Measurements from ENCODE around the gene KSR2. TPM values are rescaled to one million over a fixed set of nuclear protein-coding genes. Genes with fewer than 3 reads are reported as not detected.

KSR2 gene
- total RNA-seq, 3 donors from 2014 or later: 0.05 to 0.08 (median 0.05) TPM

- H3K9me3 Mint-ChIP-seq: peaks cover 4% of the 10 kb centered on the region
- ATAC-seq: no peak
These were observed 412.9 kb downstream of the KSR2 start for GRCh38 chr12:117555889-117556288.

GRCh38 chr12:117552971-117553370 lies 415.8 kb downstream of the KSR2 start:
- ATAC-seq: no peak
- no peak for DNase-seq
- no peak overlapping the region for H3K4me3 Mint-ChIP-seq
- peaks cover 4% of the 10 kb centered on the region for H3K27me3 Mint-ChIP-seq (ENCODE audit: low read depth)
- H3K36me3 Mint-ChIP-seq (ENCODE audit: insufficient read depth): no peaks in the 10 kb centered on the region
- peaks cover 4% of the 10 kb centered on the region for H3K9me3 Mint-ChIP-seq
- H3K4me1 Mint-ChIP-seq (ENCODE audit: low read depth): no peaks in the 10 kb centered on the region

More at GRCh38 chr12:117555889-117556288, 412.9 kb downstream of the KSR2 start:
- Mint-ChIP-seq H3K4me1 (ENCODE audit: low read depth) (no peaks in the 10 kb centered on the region), H3K27me3 (ENCODE audit: low read depth) (no peaks in the 10 kb centered on the region), H3K4me3 (no peak overlapping the region), H3K36me3 (ENCODE audit: insufficient read depth) (no peaks in the 10 kb centered on the region)
- DNase-seq: no peak

GRCh38 chr12:117551665-117552064 lies 417.1 kb downstream of the KSR2 start:
- no peaks in the 10 kb centered on the region for H3K4me1 Mint-ChIP-seq (ENCODE audit: low read depth)
- H3K27me3 Mint-ChIP-seq (ENCODE audit: low read depth): peaks cover 4% of the 10 kb centered on the region
- peaks cover 4% of the 10 kb centered on the region for H3K9me3 Mint-ChIP-seq
- H3K4me3 Mint-ChIP-seq: no peak overlapping the region
- DNase-seq (no peak), ATAC-seq (no peak)
- H3K36me3 Mint-ChIP-seq (ENCODE audit: insufficient read depth): no peaks in the 10 kb centered on the region

- peaks cover 13% of the 10 kb centered on the region for H3K9me3 Mint-ChIP-seq
- H3K4me3 Mint-ChIP-seq: no peak overlapping the region
- no peaks in the 10 kb centered on the region for H3K4me1 Mint-ChIP-seq (ENCODE audit: low read depth)
- H3K36me3 Mint-ChIP-seq (ENCODE audit: insufficient read depth): no peaks in the 10 kb centered on the region
- H3K27me3 Mint-ChIP-seq (ENCODE audit: low read depth): peaks cover 4% of the 10 kb centered on the region
- no peak for DNase-seq
- ATAC-seq: no peak
These were observed 421.6 kb downstream of the KSR2 start for GRCh38 chr12:117547209-117547608.

GRCh38 chr12:117545216-117545615 lies 423.6 kb downstream of the KSR2 start:
- H3K4me3 Mint-ChIP-seq: no peak overlapping the region
- DNase-seq (no peak), ATAC-seq (no peak)
- H3K4me1 Mint-ChIP-seq (ENCODE audit: low read depth): no peaks in the 10 kb centered on the region
- peaks cover 9% of the 10 kb centered on the region for H3K9me3 Mint-ChIP-seq
- H3K27me3 Mint-ChIP-seq (ENCODE audit: low read depth): peaks cover 2% of the 10 kb centered on the region
- H3K36me3 Mint-ChIP-seq (ENCODE audit: insufficient read depth): no peaks in the 10 kb centered on the region

- DNase-seq (no peak), ATAC-seq (no peak)
- no peaks in the 10 kb centered on the region for H3K36me3 Mint-ChIP-seq (ENCODE audit: insufficient read depth)
- H3K9me3 Mint-ChIP-seq: no peaks in the 10 kb centered on the region
- H3K27me3 Mint-ChIP-seq (ENCODE audit: low read depth): no peaks in the 10 kb centered on the region
- no peaks in the 10 kb centered on the region for H3K4me1 Mint-ChIP-seq (ENCODE audit: low read depth)
- H3K4me3 Mint-ChIP-seq: no peak overlapping the region
These were observed 428.8 kb downstream of the KSR2 start for GRCh38 chr12:117540011-117540410.

GRCh38 chr12:117538926-117539325 lies 429.9 kb downstream of the KSR2 start:
- no peak for ATAC-seq
- no peak overlapping the region for H3K4me3 Mint-ChIP-seq
- DNase-seq: no peak
- H3K9me3 Mint-ChIP-seq: no peaks in the 10 kb centered on the region
- H3K36me3 Mint-ChIP-seq (ENCODE audit: insufficient read depth): no peaks in the 10 kb centered on the region
- H3K4me1 Mint-ChIP-seq (ENCODE audit: low read depth): no peaks in the 10 kb centered on the region
- H3K27me3 Mint-ChIP-seq (ENCODE audit: low read depth): no peaks in the 10 kb centered on the region

GRCh38 chr12:117538032-117538690 lies 430.6 kb downstream of the KSR2 start:
- no peak for DNase-seq
- H3K27me3 Mint-ChIP-seq (ENCODE audit: low read depth): no peaks in the 10 kb centered on the region
- no peaks in the 10 kb centered on the region for H3K9me3 Mint-ChIP-seq
- H3K36me3 Mint-ChIP-seq (ENCODE audit: insufficient read depth): no peaks in the 10 kb centered on the region
- H3K4me3 Mint-ChIP-seq: no peak overlapping the region
- ATAC-seq: no peak
- no peaks in the 10 kb centered on the region for H3K4me1 Mint-ChIP-seq (ENCODE audit: low read depth)

- DNase-seq (no peak), ATAC-seq (no peak)
- Mint-ChIP-seq H3K4me3 (no peak overlapping the region), H3K9me3 (no peaks in the 10 kb centered on the region), H3K27me3 (ENCODE audit: low read depth) (peaks cover 2% of the 10 kb centered on the region), H3K36me3 (ENCODE audit: insufficient read depth) (no peaks in the 10 kb centered on the region), H3K4me1 (ENCODE audit: low read depth) (no peaks in the 10 kb centered on the region)
These were observed 435.1 kb downstream of the KSR2 start for GRCh38 chr12:117533687-117534086.

- Mint-ChIP-seq H3K4me1 (ENCODE audit: low read depth) (no peaks in the 10 kb centered on the region), H3K9me3 (no peaks in the 10 kb centered on the region), H3K36me3 (ENCODE audit: insufficient read depth) (no peaks in the 10 kb centered on the region), H3K27me3 (ENCODE audit: low read depth) (peaks cover 2% of the 10 kb centered on the region), H3K4me3 (no peak overlapping the region)
- no peak for ATAC-seq
- no peak for DNase-seq
These were observed 438.0 kb downstream of the KSR2 start for GRCh38 chr12:117530796-117531195.

- H3K4me1 Mint-ChIP-seq (ENCODE audit: low read depth): no peaks in the 10 kb centered on the region
- no peaks in the 10 kb centered on the region for H3K36me3 Mint-ChIP-seq (ENCODE audit: insufficient read depth)
These were observed 440.3 kb downstream of the KSR2 start for GRCh38 chr12:117528538-117528937.

GRCh38 chr12:117527479-117527855 lies 441.3 kb downstream of the KSR2 start:
- Mint-ChIP-seq H3K4me3 (no peak overlapping the region), H3K27me3 (ENCODE audit: low read depth) (peaks cover 2% of the 10 kb centered on the region), H3K36me3 (ENCODE audit: insufficient read depth) (no peaks in the 10 kb centered on the region), H3K4me1 (ENCODE audit: low read depth) (no peaks in the 10 kb centered on the region), H3K9me3 (no peaks in the 10 kb centered on the region)
- DNase-seq: no peak
- no peak for ATAC-seq

More at GRCh38 chr12:117528538-117528937, 440.3 kb downstream of the KSR2 start:
- ATAC-seq (no peak), DNase-seq (no peak)
- Mint-ChIP-seq H3K27me3 (ENCODE audit: low read depth) (peaks cover 2% of the 10 kb centered on the region), H3K9me3 (no peaks in the 10 kb centered on the region), H3K4me3 (no peak overlapping the region)

- peaks cover 2% of the 10 kb centered on the region for H3K27me3 Mint-ChIP-seq (ENCODE audit: low read depth)
- DNase-seq (no peak), ATAC-seq (no peak)
- no peaks in the 10 kb centered on the region for H3K9me3 Mint-ChIP-seq
- no peaks in the 10 kb centered on the region for H3K4me1 Mint-ChIP-seq (ENCODE audit: low read depth)
- no peak overlapping the region for H3K4me3 Mint-ChIP-seq
- no peaks in the 10 kb centered on the region for H3K36me3 Mint-ChIP-seq (ENCODE audit: insufficient read depth)
These were observed 441.9 kb downstream of the KSR2 start for GRCh38 chr12:117526757-117527478.

- H3K36me3 Mint-ChIP-seq (ENCODE audit: insufficient read depth): no peaks in the 10 kb centered on the region
- H3K27me3 Mint-ChIP-seq (ENCODE audit: low read depth): no peaks in the 10 kb centered on the region
- H3K4me1 Mint-ChIP-seq (ENCODE audit: low read depth): no peaks in the 10 kb centered on the region
- no peak for DNase-seq
- no peak for ATAC-seq
- no peaks in the 10 kb centered on the region for H3K9me3 Mint-ChIP-seq
- H3K4me3 Mint-ChIP-seq: no peak overlapping the region
These were observed 443.0 kb downstream of the KSR2 start for GRCh38 chr12:117525766-117526165.

GRCh38 chr12:117524806-117525205 lies 444.0 kb downstream of the KSR2 start:
- H3K9me3 Mint-ChIP-seq: no peaks in the 10 kb centered on the region
- ATAC-seq (no peak), DNase-seq (no peak)
- no peaks in the 10 kb centered on the region for H3K27me3 Mint-ChIP-seq (ENCODE audit: low read depth)
- no peaks in the 10 kb centered on the region for H3K4me1 Mint-ChIP-seq (ENCODE audit: low read depth)
- H3K4me3 Mint-ChIP-seq: no peak overlapping the region
- H3K36me3 Mint-ChIP-seq (ENCODE audit: insufficient read depth): no peaks in the 10 kb centered on the region
